Neural progenitor cell (in vitro differentiated cells): ENCODE results near the gene KCNJ14. TPM values are rescaled to one million over a fixed set of nuclear protein-coding genes. Genes with fewer than 3 reads are reported as not detected.

ENCODE experiments used
- DNase-seq: peaks from one replicate; pipeline ENCODE4 v3.0.0-alpha.2; 2016; ENCODE audit warnings: low spot score
- H2AFZ ChIP-seq: fragments of 200-600 bp; sonication (generic); replicated peaks from 2 replicates; pipeline ENCODE4 v1.6.1; 2016; ENCODE audit warnings: antibody characterized with exemption
- H3F3A ChIP-seq: fragments of 200-600 bp; sonication (generic); 2 replicates; pipeline ENCODE4 v1.6.1; 2016; ENCODE audit warnings: antibody characterized with exemption, low read depth
- H3K27ac ChIP-seq: fragments of 200-600 bp; sonication (generic); 2 replicates; pipeline ENCODE4 v1.5.1; 2016; ENCODE audit warnings: mild to moderate bottlenecking
- H3K27me3 ChIP-seq: fragments of 200-600 bp; sonication (generic); 2 replicates; pipeline ENCODE4 v1.6.1; 2016; ENCODE audit warnings: mild to moderate bottlenecking, moderate library complexity
- H3K36me3 ChIP-seq: fragments of 200-600 bp; sonication (generic); 2 replicates; pipeline ENCODE4 v1.5.1; 2016
- H3K4me1 ChIP-seq: fragments of 200-600 bp; sonication (generic); 2 replicates; pipeline ENCODE4 v1.6.1; 2016; ENCODE audit warnings: mixed run types
- H3K4me2 ChIP-seq: fragments of 200-600 bp; sonication (generic); 2 replicates; pipeline ENCODE4 v1.6.1; 2016
- H3K4me3 ChIP-seq: fragments of 200-600 bp; sonication (generic); 2 replicates; pipeline ENCODE4 v1.5.1; 2016
- H3K79me2 ChIP-seq: fragments of 200-600 bp; sonication (generic); 2 replicates; pipeline ENCODE4 v1.6.1; 2016; ENCODE audit warnings: low read depth
- H3K9ac ChIP-seq: fragments of 200-600 bp; sonication (generic); 2 replicates; pipeline ENCODE4 v1.6.1; 2016
- H3K9me3 ChIP-seq: fragments of 200-600 bp; sonication (generic); 2 replicates; pipeline ENCODE4 v1.5.1; 2016; ENCODE audit warnings: low read depth
- H4K20me1 ChIP-seq: fragments of 200-600 bp; sonication (generic); 2 replicates; pipeline ENCODE4 v1.6.1; 2016; ENCODE audit warnings: low read depth
- H3K27ac Mint-ChIP-seq: 3 replicates; pipeline ENCODE4 v1.8.0; 2021; ENCODE audit warnings: mixed read lengths
- H3K27me3 Mint-ChIP-seq: 2 replicates; pipeline ENCODE4 v1.8.0; 2022; ENCODE audit warnings: low read depth, mild to moderate bottlenecking, inconsistent platforms, moderate library complexity, mixed read lengths; ENCODE audit not compliant: insufficient read depth
- H3K36me3 Mint-ChIP-seq: 3 replicates; pipeline ENCODE4 v1.8.0; 2021; ENCODE audit warnings: mixed read lengths
- H3K4me1 Mint-ChIP-seq: 3 replicates; pipeline ENCODE4 v1.8.0; 2021; ENCODE audit warnings: mixed read lengths
- H3K4me3 Mint-ChIP-seq: 3 replicates; pipeline ENCODE4 v1.8.0; 2021; ENCODE audit warnings: mild to moderate bottlenecking, moderate library complexity, mixed read lengths
- H3K9me3 Mint-ChIP-seq: 3 replicates; pipeline ENCODE4 v1.8.0; 2020; ENCODE audit warnings: mixed read lengths
- CTCF ChIP-seq: fragments of 200-600 bp; sonication (generic); IDR thresholded peaks from 2 replicates; pipeline ENCODE4 v1.5.1; 2017; ENCODE audit warnings: antibody characterized with exemption, mild to moderate bottlenecking
- EZH2 ChIP-seq: fragments of 200-600 bp; sonication (generic); IDR thresholded peaks from 2 replicates; pipeline ENCODE4 v1.6.1; 2017; ENCODE audit warnings: antibody characterized with exemption, mild to moderate bottlenecking, moderate library complexity
- EZH2phosphoT487 ChIP-seq: fragments of 200-600 bp; sonication (generic); IDR thresholded peaks from 2 replicates; pipeline ENCODE4 v1.6.1; 2017; ENCODE audit warnings: antibody characterized with exemption
- total RNA-seq: library from RNA; depleted of rRNA; stranded (reverse); fragments of >200 nt; gene quantifications from 2 replicates; pipeline ENCODE4 v1.2.3, GENCODE V29; 2015; ENCODE audit warnings: low replicate concordance

KCNJ14 gene
- total RNA-seq, 1 donor from 2014 or later, result 0.69 TPM

GRCh38 chr19:48428670-48429069 lies 26.7 kb upstream of the KCNJ14 start:
- H3K27ac Mint-ChIP-seq, result no peak overlapping the region
- no peak overlapping the region for H3K27ac ChIP-seq
- no peak overlapping the region for H3K9ac ChIP-seq

GRCh38 chr19:48433337-48433736 lies 22.0 kb upstream of the KCNJ14 start:
- DNase-seq, result no peak
- H3K9me3 ChIP-seq, result no peaks in the 10 kb centered on the region

More at GRCh38 chr19:48428670-48429069, 26.7 kb upstream of the KCNJ14 start:
- no peak overlapping the region for H3K4me2 ChIP-seq
- H3K9me3 ChIP-seq, result no peaks in the 10 kb centered on the region
- H3K4me3 Mint-ChIP-seq, result no peak overlapping the region
- no peaks in the 10 kb centered on the region for H3F3A ChIP-seq
- no peak overlapping the region for H2AFZ ChIP-seq
- H3K79me2 ChIP-seq, result no peaks in the 10 kb centered on the region
- no peaks in the 10 kb centered on the region for H4K20me1 ChIP-seq
- H3K27me3 ChIP-seq, result no peaks in the 10 kb centered on the region
- peaks cover 6% of the 10 kb centered on the region for H3K4me1 Mint-ChIP-seq
- H3K27me3 Mint-ChIP-seq, result peaks cover 5% of the 10 kb centered on the region
- no peak for DNase-seq
- TF ChIP-seq EZH2 (no peak), EZH2phosphoT487 (no peak), CTCF (no peak)
- H3K36me3 ChIP-seq, result no peaks in the 10 kb centered on the region
- peaks cover 4% of the 10 kb centered on the region for H3K4me1 ChIP-seq
- peaks cover 3% of the 10 kb centered on the region for H3K36me3 Mint-ChIP-seq
- no peak overlapping the region for H3K4me3 ChIP-seq
- H3K9me3 Mint-ChIP-seq, result no peaks in the 10 kb centered on the region

GRCh38 chr19:48436586-48436985 lies 18.8 kb upstream of the KCNJ14 start:
- Histone ChIP-seq H3F3A (no peaks in the 10 kb centered on the region), H3K4me3 (no peak overlapping the region), H3K27me3 (peaks cover 4% of the 10 kb centered on the region), H2AFZ (no peak overlapping the region), H3K4me1 (no peaks in the 10 kb centered on the region), H4K20me1 (no peaks in the 10 kb centered on the region), H3K79me2 (no peaks in the 10 kb centered on the region), H3K9me3 (no peaks in the 10 kb centered on the region), H3K9ac (no peak overlapping the region), H3K4me2 (no peak overlapping the region), H3K36me3 (no peaks in the 10 kb centered on the region), H3K27ac (no peak overlapping the region)
- Mint-ChIP-seq H3K4me3 (no peak overlapping the region), H3K27me3 (no peaks in the 10 kb centered on the region), H3K4me1 (peaks cover 3% of the 10 kb centered on the region), H3K9me3 (no peaks in the 10 kb centered on the region), H3K36me3 (no peaks in the 10 kb centered on the region), H3K27ac (no peak overlapping the region)
- no peak for DNase-seq
- TF ChIP-seq EZH2phosphoT487, result no peak
- TF ChIP-seq EZH2, result no peak
- no peak for TF ChIP-seq CTCF

More at GRCh38 chr19:48433337-48433736, 22.0 kb upstream of the KCNJ14 start:
- Histone ChIP-seq H3K4me2 (no peak overlapping the region), H3K79me2 (no peaks in the 10 kb centered on the region), H4K20me1 (no peaks in the 10 kb centered on the region), H3K9ac (no peak overlapping the region), H2AFZ (no peak overlapping the region), H3K4me3 (no peak overlapping the region), H3K4me1 (no peaks in the 10 kb centered on the region), H3K36me3 (no peaks in the 10 kb centered on the region), H3F3A (no peaks in the 10 kb centered on the region), H3K27me3 (no peaks in the 10 kb centered on the region), H3K27ac (no peak overlapping the region)
- H3K4me3 Mint-ChIP-seq, result no peak overlapping the region
- H3K36me3 Mint-ChIP-seq, result peaks cover 3% of the 10 kb centered on the region
- H3K27ac Mint-ChIP-seq, result no peak overlapping the region
- H3K4me1 Mint-ChIP-seq, result peaks cover 3% of the 10 kb centered on the region
- H3K27me3 Mint-ChIP-seq, result peaks cover 4% of the 10 kb centered on the region
- TF ChIP-seq EZH2, result no peak
- no peak for TF ChIP-seq CTCF
- no peak for TF ChIP-seq EZH2phosphoT487
- no peaks in the 10 kb centered on the region for H3K9me3 Mint-ChIP-seq
